ENCODE results near the gene RHOBTB1.

The RHOBTB1 gene

DNA sequence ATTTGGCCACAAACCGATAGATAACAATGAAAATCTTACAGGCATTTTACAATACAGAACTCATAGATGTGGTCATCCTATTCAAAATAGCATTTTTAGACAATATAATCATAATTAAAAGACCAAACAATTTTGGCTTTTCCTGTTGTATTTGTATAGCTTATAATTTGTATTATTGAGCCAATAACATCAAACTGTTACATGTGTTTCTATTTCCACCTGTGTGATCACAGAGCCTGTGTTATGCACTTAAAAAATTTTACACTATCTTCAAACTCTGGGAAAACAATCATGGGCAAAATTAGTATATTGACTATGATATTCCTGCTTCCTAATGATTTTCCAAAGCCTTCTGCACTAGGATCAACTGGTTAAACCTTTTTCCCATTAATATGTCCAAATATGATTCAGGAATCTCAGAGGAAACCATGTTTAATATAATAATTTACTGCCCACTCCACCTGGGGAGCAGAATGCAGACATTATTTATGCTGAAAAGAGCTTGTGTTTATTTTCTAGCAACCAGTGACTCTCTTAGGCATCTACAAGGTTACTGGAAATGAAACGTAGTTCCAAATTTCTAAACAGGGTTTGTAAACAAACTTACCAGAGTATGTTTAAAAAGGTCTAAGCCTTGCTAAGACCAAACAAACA, 1.7 kb downstream of the RHOBTB1 start:
- no peak for DNase-seq (ENCODE audit: low read depth in 2 of 2)

DNA sequence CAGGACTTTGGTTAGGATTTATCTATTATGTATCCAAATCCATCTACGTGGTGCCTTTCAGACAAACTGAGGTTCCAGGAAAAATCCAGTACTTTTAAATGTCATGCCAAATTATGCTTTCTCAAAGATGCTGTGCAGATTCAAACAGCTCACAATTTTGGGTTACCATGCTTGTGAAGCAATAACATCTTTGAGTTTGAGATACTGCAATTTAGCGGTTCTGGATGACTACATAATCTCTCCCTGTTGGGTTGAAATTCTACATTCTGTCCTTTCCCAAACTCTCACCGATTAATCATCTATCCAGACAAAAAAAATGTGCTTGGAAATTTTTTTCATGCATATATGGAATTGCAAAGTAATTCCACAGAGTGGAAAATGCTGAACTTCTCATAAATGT, 3.5 kb downstream of the RHOBTB1 start:
- no peak for DNase-seq (ENCODE audit: low read depth in 2 of 2)

DNA sequence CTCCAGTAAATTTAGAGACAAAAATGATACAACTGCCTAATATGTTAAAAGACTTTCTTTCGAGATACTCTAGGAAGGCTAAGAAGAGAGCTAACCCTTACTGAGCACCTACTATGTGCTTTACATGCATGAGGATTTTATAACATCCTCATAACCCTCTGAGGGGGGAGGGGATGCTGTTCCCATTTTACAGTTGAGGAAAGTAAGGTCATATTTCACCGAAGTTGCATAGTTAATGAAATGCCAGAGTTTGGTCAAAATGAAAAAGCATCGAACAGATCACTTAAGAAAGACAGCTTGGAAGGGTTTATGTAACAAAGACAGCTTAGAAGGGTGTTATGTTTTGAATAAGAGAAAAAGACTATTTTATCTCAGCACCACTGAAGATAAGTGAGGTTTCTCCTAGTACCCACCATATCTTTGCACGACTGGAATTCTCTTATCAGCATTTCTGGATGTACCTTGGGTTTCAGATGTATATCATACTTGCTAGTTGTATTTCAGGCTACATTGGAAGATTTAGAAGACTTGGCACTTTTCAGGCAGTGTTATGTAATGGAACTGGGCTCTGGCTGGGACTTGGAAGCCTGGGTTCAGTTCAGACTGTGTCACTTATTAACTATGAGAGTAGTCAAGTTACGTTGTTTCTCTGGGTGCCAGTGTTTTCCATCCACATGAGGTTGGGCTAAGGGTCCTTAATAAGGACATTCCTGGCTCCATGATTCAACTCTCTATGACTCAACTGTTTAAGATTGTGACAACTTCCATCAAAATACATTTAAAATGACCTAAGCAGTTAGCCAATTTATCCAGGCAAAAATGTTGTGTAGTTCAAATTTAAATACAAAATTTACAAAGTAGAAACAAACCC, 6.0 kb downstream of the RHOBTB1 start:
- no peak for DNase-seq (ENCODE audit: low read depth in 2 of 2)

DNA sequence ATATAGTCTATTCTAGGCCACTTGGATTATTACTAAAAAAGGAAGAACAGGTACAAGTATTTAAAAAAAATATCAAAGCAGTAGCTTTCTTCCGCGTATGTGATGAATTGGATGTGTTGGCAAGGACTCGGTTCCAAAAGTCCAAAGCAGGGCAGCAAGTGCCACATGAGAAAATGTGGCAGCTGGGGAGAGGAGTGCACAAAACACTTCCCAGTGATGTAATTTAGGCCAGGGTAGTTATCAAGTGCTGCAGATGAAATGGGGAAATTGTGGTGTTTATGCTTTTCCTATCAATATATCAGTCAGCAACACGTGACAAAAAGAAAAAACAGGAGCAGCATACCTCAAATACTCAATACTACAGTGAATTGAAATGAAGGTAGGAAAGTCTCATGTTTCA, 7.0 kb downstream of the RHOBTB1 start:
- DNase-seq (ENCODE audit: low read depth in 2 of 2): no peak

DNA sequence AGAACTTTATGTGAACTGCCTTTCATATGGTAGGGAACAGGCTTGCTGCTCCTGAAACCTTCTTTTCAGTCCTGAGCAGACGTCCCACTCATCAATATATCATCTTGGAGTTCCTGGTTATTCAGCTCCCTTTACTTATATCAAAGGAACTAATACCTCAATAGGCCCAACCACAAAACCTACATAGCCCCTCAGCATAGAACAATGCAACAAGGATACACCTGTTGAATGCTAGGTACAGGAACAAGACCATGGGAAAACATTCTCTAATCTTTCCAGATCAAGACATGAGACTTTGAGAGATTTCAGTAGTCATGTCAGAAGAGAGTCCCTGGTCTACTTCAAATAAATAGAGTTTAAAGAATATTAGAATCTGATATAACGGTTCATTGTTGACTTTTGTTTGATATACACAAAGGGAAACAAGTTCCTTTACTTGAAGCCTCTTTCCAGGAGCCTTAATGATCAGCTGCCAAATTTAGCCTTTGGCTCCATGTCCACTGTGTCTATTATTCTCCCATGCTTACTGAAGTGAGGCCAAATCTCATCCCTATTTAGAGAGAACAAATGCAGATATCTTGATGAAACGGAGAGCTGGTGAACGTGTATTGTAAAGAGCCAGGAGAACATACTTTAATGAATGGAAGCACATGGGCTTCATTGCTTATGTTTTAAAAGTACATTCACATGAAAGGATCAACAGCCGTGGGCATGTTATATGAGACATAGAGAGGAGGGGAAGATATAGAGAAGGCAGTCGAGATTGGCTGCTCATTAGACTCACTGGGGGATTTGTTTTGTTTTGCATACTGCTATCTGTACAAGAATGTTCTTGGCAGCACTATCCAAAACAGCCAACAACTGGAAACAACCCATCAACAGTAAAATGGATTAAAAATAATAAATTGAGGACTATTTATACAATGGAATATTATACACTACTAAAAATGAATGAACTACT, 9.5 kb downstream of the RHOBTB1 start:
- DNase-seq (ENCODE audit: low read depth in 2 of 2): no peak

DNA sequence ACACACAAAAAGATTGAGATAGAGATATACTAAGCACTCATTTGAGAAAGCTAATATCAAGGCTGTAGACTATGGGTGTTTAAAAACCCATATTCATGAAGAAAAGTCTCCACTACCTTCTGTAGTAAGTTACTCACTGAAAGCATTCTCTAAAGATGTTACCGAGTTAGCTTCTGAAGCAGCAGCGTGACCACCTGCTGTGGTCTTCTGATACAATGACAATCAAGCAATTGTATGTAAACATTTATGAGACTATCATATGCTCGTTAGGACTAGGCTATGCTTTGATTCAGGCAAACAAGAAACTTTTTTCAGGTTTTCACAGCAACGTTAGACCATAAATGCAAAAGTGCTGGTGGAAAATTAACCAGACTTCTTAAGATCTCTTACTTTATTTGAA, 11.2 kb downstream of the RHOBTB1 start:
- no peak for DNase-seq (ENCODE audit: low read depth in 2 of 2)

DNA sequence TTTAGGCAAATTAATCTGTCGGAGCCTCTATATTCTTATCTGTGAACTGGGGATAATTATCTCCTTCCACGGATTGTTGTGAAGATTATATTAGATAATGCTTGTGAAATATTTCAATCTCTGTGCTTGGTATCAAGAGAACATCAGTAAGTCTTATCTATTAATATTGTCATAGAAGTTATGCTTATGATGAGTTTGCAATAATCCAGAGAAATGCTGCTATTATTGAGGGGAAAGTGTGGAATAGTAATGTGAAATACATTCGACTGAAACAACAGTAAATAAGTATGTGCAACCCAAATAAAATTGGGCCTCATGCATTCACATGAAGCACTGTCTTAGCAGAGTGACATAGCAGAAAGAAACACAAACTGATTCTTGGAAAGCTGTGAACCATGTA, 13.7 kb downstream of the RHOBTB1 start:
- no peak for DNase-seq (ENCODE audit: low read depth in 2 of 2)

DNA sequence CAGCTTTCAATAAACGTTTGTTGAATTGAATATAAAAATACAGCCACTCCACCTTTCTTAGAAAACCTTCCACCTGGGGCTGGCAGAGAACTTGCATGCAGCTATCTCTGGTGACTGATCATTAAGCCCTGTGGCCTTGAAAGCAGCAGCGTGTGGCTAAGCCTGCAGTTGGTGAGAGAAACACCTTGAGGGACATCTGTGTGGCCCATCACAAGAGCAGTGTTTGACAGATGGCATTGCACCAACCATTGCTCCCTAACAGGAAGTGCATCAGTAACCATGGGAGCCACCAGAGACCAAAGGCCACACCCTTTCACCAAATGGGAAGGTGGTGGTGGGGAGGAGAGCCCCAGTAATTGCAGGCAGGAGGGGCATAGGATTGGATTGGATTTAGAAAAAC, 22.4 kb downstream of the RHOBTB1 start:
- DNase-seq (ENCODE audit: low read depth in 2 of 2): no peak

DNA sequence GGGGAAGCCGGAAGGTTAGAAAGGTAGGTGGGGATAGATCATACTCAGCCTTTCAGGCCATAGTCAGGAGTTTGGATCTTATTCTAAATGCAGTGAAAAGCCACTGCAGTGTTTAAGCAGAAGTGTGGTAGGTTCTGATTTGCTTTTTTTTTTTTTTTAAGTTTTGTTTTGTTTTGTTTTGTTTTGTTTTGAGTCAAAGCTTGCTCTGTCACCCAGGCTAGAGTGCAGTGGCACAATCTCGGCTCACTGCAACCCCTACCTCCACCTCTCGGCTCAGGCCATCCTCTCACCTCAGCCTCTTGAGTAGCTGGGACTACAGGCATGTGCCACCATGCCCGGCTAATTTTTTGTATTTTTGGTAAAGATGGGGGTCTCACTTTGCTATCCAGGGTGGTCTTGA, 23.5 kb downstream of the RHOBTB1 start:
- DNase-seq (ENCODE audit: low read depth in 2 of 2): no peak

DNA sequence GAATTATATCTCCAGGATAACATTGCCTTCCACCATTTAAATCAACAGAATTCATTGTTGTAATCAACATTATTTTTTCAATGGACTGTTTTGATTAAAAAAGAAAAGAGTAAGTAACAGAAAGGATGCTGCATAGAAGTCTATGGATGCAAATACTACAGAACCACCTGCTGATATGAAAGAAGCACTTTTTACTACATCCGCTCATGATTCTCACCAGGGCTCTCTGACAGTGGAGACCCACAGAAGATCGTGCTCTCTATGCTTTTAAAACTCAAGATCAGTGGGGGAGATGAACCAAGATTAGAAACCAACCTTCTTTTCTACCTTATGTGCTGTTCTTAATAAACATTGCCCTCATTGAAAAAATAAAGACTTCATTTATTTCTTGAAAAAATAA, 24.4 kb downstream of the RHOBTB1 start:
- DNase-seq (ENCODE audit: low read depth in 2 of 2): no peak

DNA sequence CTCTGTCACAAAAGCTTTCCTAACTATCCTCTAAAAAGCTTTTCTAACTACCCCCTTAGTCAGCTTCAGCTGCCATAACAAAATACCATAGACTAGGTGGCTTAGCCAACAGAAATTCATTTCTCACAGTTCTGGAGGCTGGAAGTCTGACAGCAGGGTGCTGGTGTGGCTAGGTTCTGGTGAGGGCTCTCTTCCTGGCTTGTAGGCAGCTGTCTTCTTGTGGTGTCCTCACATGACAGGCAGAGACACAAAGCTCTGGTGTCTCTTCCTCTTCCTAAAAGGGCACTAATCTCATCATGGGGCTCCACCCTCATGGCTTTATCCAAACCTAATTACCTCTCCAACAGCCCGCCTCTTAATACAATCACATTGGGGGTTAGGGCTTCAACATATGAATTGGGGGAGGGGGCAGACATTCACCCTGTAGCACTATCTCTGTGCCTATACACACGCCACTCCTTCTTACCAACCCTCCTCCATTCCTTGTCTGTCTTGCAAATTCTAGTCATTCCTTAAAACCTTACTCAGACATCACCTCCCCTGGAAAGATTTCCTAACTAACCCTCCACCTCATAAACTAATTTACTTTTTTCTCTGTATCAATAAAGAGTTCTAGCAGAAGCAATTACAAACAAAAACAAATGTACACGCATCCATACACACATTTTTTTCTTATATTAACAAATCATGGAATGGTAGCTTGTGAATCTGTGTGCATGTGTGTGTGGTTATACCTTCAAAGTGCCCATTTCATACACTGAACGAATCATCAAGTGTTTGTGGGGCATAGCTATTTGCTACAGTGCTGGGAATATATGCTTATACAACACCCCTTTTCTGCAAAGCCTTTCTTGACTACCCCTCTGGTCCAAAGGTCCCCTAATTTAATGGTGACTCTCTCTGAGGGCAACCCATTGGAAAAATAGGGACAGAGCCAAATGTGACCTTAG, 26.4 kb downstream of the RHOBTB1 start:
- DNase-seq (ENCODE audit: low read depth in 2 of 2): no peak

DNA sequence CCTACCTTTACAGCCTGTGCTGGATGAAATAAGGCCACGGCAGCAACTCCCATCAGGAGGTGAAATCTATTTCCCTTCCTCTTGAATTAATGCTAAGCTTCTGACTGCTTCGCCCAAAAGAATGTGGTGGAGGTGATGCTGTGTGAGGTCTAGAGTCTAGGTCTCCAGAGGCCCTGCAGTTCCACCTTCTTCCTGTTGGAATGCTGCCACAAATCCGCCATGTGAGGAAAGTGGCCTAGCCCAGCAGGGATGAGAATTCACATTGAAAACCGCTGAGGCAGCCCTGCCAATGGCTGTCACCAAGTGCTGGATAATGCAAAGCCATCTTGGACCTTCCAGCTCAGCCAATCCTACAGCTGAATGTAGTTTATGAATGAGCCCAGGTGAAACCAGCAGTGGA, 28.0 kb downstream of the RHOBTB1 start:
- DNase-seq (ENCODE audit: low read depth in 2 of 2): no peak

DNA sequence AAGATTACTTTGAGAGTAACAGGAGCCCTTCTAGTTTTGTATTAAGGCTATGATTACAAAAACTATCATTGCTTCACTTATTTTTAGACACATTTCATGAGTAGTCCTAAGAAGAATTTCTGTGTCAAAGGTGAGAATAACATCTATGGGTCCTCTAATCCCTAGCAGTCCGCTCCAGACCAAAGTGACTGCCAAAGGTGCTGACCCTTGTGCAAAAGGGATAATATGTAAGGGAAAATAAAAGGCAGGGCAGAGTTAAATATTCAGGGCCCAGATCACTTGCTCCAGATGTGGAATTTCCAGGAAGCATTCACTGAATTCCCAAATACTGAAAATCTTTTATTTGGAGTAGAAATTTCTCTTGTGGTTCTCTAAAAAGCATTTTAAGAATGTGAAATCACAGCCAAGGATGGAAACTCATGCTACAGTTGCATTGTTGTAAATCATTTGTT, 29.3 kb downstream of the RHOBTB1 start:
- DNase-seq (ENCODE audit: low read depth in 2 of 2): no peak

DNA sequence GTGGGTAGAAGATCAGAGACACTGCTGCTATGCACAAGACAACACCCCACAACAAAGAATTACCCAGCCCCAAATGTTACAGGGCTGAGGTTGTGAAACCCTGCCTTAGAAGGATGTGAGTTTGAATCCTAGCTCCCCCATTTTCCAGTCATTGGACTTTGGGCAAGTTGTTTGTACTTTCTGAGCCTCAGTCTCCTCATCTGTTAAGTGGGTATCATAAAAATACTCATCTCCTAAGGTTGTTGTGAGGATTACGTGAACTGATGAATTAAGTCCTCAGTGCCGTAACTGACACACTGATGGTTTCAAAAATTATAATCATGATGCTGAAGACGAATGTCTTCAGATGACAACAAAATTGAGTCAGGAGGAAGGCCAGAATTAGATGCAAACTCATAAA, 30.3 kb downstream of the RHOBTB1 start:
- DNase-seq (ENCODE audit: low read depth in 2 of 2): no peak

DNA sequence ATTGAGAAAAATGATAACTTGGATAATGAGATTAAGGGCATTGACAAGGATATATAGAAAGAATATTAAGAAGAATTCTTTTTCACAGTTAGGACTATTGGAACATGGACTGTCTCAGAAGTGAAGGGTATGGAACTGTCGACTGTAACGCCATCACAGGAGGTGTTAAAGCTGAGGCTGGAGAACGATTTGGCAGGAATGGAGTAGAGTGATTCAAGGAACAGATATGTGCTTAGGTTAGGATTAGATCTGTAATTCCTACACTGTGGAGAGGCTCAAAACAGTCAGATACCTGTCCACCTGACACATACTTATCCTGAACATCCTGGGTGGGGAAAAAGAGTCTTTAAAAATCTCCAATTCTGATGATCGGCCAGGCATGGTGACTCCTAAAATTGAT, 30.9 kb downstream of the RHOBTB1 start:
- no peak for DNase-seq (ENCODE audit: low read depth in 2 of 2)

DNA sequence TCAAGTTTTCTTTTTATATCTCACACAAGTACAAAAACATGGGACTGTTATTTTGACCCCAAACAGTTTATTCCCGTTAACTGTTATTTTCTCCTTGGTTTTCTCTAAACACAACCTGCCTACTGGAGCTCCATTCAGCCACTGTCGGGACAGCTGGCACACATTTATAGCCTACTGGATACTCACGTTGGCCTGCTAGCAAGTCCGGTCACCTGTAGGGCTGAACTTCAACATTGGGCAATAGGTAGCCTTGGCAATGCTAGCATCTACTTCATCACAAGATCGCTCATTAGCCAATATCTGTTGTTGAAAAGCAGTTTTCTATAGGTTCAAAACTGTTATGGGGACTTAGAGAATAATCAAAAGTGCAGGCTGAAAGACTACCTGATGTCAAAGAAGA, 32.3 kb downstream of the RHOBTB1 start:
- DNase-seq (ENCODE audit: low read depth in 2 of 2): no peak

DNA sequence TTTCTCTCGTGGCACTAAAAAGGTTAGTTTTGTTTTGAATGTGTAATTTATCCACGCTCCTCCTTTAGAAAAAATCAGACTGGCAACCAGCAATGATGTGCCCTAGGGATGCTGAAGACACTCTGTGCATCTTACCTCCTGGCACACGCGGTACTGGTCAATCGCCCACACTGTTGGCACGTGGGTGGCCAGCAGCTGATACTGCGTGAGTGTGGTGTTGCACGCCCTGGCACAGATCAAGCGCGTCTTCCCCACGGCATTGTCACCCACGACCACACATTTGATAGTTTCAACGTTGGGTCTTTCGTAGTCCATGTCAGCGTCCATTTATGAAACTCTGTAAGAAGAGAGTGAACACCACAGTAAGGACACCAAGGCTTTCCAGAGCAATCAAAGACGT, 32.8 kb downstream of the RHOBTB1 start:
- no peak for DNase-seq (ENCODE audit: low read depth in 2 of 2)

DNA sequence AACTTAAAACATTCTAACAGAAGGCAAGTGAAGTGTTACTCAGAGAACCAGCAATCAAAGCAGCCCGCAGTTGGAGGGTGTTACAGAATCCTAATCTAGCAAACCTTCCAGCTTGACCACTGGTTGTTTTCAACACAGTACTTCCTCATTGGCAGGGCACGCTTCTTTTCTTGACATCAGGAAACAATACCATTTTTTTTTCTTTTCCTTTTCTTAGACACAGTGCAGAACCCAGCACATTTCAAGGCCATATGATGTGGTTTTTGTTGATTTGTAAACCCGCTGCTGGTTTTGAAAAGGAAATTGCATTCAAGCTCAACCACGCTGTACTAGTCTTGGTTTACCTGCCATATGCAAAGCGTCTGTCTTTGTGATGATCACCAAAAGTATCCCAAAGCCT, 33.4 kb downstream of the RHOBTB1 start:
- no peak for DNase-seq (ENCODE audit: low read depth in 2 of 2)

DNA sequence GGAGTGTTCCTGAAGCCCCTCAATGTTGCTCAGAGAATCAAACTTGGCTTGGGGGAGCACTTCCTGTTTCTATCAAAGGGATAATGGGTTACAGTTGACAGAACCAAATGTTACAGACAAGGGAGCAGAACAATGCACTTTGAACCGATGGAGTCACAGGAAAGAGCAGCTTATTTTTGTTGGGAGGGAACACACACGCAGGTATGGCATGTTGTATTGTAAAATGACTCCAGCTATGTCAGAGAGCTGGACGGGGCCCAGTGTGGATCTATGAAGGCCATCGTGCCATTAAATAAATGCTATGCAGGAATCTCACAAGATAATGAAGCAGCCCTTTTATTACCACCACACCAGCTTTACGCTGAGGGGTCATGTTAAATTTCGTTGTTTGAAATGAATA, 35.1 kb downstream of the RHOBTB1 start:
- no peak for DNase-seq (ENCODE audit: low read depth in 2 of 2)

DNA sequence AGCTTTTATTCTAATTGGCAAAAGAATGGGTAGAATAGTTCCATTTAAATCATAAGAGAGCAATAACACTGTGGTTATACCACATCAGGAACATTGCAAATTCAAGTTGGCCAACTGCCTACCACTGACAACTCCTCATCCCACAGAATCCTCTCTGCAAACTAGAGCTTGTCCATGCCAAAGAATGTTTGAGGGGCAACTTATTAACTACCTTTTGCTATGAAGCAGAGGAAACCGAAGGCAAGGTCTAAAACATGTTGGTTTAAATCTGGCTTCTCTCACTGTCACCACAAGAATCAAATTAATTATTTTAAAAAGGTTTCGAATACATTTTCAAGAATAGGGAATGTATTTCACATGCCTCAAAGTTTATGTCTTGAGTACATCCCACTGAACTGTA, 36.0 kb downstream of the RHOBTB1 start:
- DNase-seq (ENCODE audit: low read depth in 2 of 2): no peak

DNA sequence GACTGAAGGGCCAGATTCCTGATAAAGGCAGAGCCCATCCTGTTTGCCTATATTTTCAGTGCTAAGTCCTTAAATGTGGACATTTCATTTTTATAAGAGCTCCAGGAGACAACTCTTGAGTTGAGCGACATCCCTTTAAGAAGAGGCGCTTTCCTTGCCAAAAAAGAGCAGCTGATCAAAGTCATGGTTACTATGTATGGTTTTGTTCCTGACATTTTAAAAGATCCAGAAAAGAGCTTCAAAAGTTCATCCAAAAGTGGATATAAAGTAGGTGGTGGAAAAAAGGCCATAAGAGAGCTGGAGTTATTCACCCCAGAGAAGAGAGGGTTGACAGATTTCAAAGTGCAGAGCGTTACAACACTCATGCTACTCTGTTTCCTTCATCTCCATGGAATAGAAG, 36.7 kb downstream of the RHOBTB1 start:
- no peak for DNase-seq (ENCODE audit: low read depth in 2 of 2)
